Erythroblast (primary cell): ENCODE measurements around the gene CDC7.

Experiments
- GATA1 ChIP-seq: IDR thresholded peaks from 2 replicates; pipeline ENCODE4 v1.6.1; 2011; ENCODE audit warnings: low read depth, mild to moderate bottlenecking, control low read depth, low read length, moderate library complexity
- POLR2A ChIP-seq: IDR thresholded peaks from 2 replicates; pipeline ENCODE4 v1.6.1; 2011; ENCODE audit warnings: mild to moderate bottlenecking, low read length

DNA sequence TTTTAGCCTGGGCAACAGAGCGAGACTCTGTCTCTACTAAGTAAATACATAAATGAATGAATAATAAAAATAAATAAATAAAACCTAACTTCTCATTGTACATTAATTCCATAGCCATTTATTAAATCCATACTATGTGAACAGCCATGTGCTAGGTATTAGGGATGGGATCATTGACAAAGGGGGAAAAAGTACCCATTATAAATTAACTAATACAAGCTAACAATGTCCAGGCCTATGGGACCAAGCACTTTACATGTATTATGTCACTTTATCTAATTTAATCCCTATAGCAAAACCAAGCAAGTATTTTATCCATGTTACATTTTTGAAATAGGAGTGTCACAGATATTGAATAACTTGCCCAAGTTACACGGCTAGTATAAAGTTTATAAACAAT is 2.6 kb upstream of the CDC7 start:
- TF ChIP-seq POLR2A (no peak), GATA1 (no peak)
